ENCODE measurements around the gene CEACAM18.
"Not testable (repeated sequence)": the region's sequence is repeated elsewhere in the genome, so short reads cannot be mapped to it uniquely, and the experiment has no call there.

Gene CEACAM18

GRCh38 chr19:51478381-51479234 lies at the start of gene CEACAM18:
Gene CEACAM18, plus strand, starts transcription at chr19:51478539.
- no peak for DNase-seq (ENCODE audit: low read depth in 2 of 3, low spot score in 2 of 3)

- no peak for DNase-seq (ENCODE audit: low read depth in 2 of 3, low spot score in 2 of 3)
Observed at GRCh38 chr19:51430221-51430620, 48.1 kb upstream of the CEACAM18 start.

GRCh38 chr19:51431124-51431523 lies 47.2 kb upstream of the CEACAM18 start:
- DNase-seq (ENCODE audit: low read depth in 2 of 3, low spot score in 2 of 3), result no peak

GRCh38 chr19:51433043-51433442 lies 45.3 kb upstream of the CEACAM18 start:
- no peak for DNase-seq (ENCODE audit: low read depth in 2 of 3, low spot score in 2 of 3)

- DNase-seq (ENCODE audit: low read depth in 2 of 3, low spot score in 2 of 3), result no peak
Observed at GRCh38 chr19:51434456-51434855, 43.9 kb upstream of the CEACAM18 start.

GRCh38 chr19:51439021-51439465 lies 39.3 kb upstream of the CEACAM18 start:
- DNase-seq (ENCODE audit: low read depth in 2 of 3, low spot score in 2 of 3), result no peak

- no peak for DNase-seq (ENCODE audit: low read depth in 2 of 3, low spot score in 2 of 3)
Observed at GRCh38 chr19:51440052-51440451, 38.3 kb upstream of the CEACAM18 start.

GRCh38 chr19:51440846-51441409 lies 37.4 kb upstream of the CEACAM18 start:
- peak; percentile 51 to 58 (median 57) for DNase-seq (ENCODE audit: low read depth in 2 of 3, low spot score in 2 of 3)

GRCh38 chr19:51441410-51442390 lies 36.6 kb upstream of the CEACAM18 start:
- DNase-seq (ENCODE audit: low read depth in 2 of 3, low spot score in 2 of 3), result peak; percentile 69 to 79 (median 78)

GRCh38 chr19:51447510-51447909 lies 30.8 kb upstream of the CEACAM18 start:
- not testable (repeated sequence) for DNase-seq (ENCODE audit: low read depth in 2 of 3, low spot score in 2 of 3)

GRCh38 chr19:51448011-51448410 lies 30.3 kb upstream of the CEACAM18 start:
- DNase-seq (ENCODE audit: low read depth in 2 of 3, low spot score in 2 of 3), result no peak

- no peak for DNase-seq (ENCODE audit: low read depth in 2 of 3, low spot score in 2 of 3)
Observed at GRCh38 chr19:51448411-51449016, 29.8 kb upstream of the CEACAM18 start.

GRCh38 chr19:51450730-51451307 lies 27.5 kb upstream of the CEACAM18 start:
- DNase-seq (ENCODE audit: low read depth in 2 of 3, low spot score in 2 of 3), result no peak

- DNase-seq (ENCODE audit: low read depth in 2 of 3, low spot score in 2 of 3), result no peak
Observed at GRCh38 chr19:51456541-51457290, 21.6 kb upstream of the CEACAM18 start.

- DNase-seq (ENCODE audit: low read depth in 2 of 3, low spot score in 2 of 3), result no peak
Observed at GRCh38 chr19:51457351-51458013, 20.9 kb upstream of the CEACAM18 start.

GRCh38 chr19:51458051-51458645 lies 20.2 kb upstream of the CEACAM18 start, which contains the start of gene SIGLEC8:
Gene SIGLEC8, minus strand, starts transcription at chr19:51458454. Its CDS starts 67 bp downstream, at chr19:51458387.
- no peak for DNase-seq (ENCODE audit: low read depth in 2 of 3, low spot score in 2 of 3)

GRCh38 chr19:51458899-51459505 lies 19.3 kb upstream of the CEACAM18 start:
- DNase-seq (ENCODE audit: low read depth in 2 of 3, low spot score in 2 of 3), result no peak
